NCI-H187 (cell line): ENCODE measurements around the gene CDH24.

Source experiments
- DNase-seq, 2 experiments: peaks; one replicate each; lab custom pipeline; 2025; lab: John Stamatoyannopoulos, UW

Gene CDH24

GRCh38 chr14:23056956-23057756, at the start of gene CDH24:
Gene CDH24, minus strand, starts transcription at chr14:23057520. Its CDS starts 1,787 bp downstream, at chr14:23055733.
- no peak for DNase-seq

GRCh38 chr14:23106747-23107045, 49.4 kb upstream of the CDH24 start:
- no peak for DNase-seq

- DNase-seq, result no peak
Observed at GRCh38 chr14:23105348-23105824, 48.1 kb upstream of the CDH24 start.

- DNase-seq, result no peak
Observed at GRCh38 chr14:23104591-23105347, 47.4 kb upstream of the CDH24 start, which contains the start of gene CIROP. Gene CIROP, minus strand, starts transcription at chr14:23104989. Its CDS starts 69 bp downstream, at chr14:23104920.

GRCh38 chr14:23104070-23104590, 46.8 kb upstream of the CDH24 start:
- DNase-seq, result no peak

- no peak for DNase-seq
Observed at GRCh38 chr14:23103581-23103980, 46.3 kb upstream of the CDH24 start.

GRCh38 chr14:23102801-23103200, 45.5 kb upstream of the CDH24 start:
- no peak for DNase-seq

- DNase-seq, result no peak
Observed at GRCh38 chr14:23101986-23102625, 44.8 kb upstream of the CDH24 start.

GRCh38 chr14:23101213-23101970, 44.1 kb upstream of the CDH24 start:
- no peak for DNase-seq

- DNase-seq, result no peak
Observed at GRCh38 chr14:23099212-23099861, 42.0 kb upstream of the CDH24 start.

GRCh38 chr14:23097786-23098185, 40.5 kb upstream of the CDH24 start:
- no peak for DNase-seq

GRCh38 chr14:23095196-23096108, 38.1 kb upstream of the CDH24 start, which contains the start of gene C14orf119:
Gene C14orf119, plus strand, starts transcription at chr14:23095505. Its CDS starts 2,154 bp downstream, at chr14:23097659.
- no peak for DNase-seq

- DNase-seq, result no peak
Observed at GRCh38 chr14:23094666-23095195, 37.4 kb upstream of the CDH24 start, which contains the start of gene ACIN1. Gene ACIN1, minus strand, starts transcription at chr14:23095136. Its CDS starts 24 bp downstream, at chr14:23095112.

GRCh38 chr14:23093991-23094665, 36.8 kb upstream of the CDH24 start:
- DNase-seq, result no peak

GRCh38 chr14:23093526-23093925, 36.2 kb upstream of the CDH24 start:
- no peak for DNase-seq

GRCh38 chr14:23093104-23093503, 35.8 kb upstream of the CDH24 start:
- no peak for DNase-seq

- DNase-seq, result no peak
Observed at GRCh38 chr14:23091294-23092225, 34.2 kb upstream of the CDH24 start.

GRCh38 chr14:23090254-23090636, 32.9 kb upstream of the CDH24 start:
- no peak for DNase-seq
